Activated T-cell treated with anti-CD3 and anti-CD28 coated beads, Interleukin-2, amount 50 U/mL, for 24 hours (primary cell): ENCODE results near the gene CHPF.

ENCODE experiments used
- DNase-seq: peaks from one replicate; pipeline ENCODE4 v3.0.0-alpha.2; 2020
- H3K27ac Mint-ChIP-seq: 2 replicates; pipeline ENCODE4 v1.8.0; 2020; ENCODE audit warnings: mild to moderate bottlenecking, mixed read lengths
- H3K27me3 Mint-ChIP-seq: 2 replicates; pipeline ENCODE4 v1.8.0; 2020; ENCODE audit warnings: mixed read lengths
- H3K36me3 Mint-ChIP-seq: 2 replicates; pipeline ENCODE4 v1.8.0; 2020; ENCODE audit warnings: low read depth, mixed read lengths
- H3K4me1 Mint-ChIP-seq: 2 replicates; pipeline ENCODE4 v1.8.0; 2020; ENCODE audit warnings: low read depth, mixed read lengths
- H3K4me3 Mint-ChIP-seq: 2 replicates; pipeline ENCODE4 v1.8.0; 2020; ENCODE audit warnings: mild to moderate bottlenecking, moderate library complexity, mixed read lengths
- H3K9me3 Mint-ChIP-seq: 2 replicates; pipeline ENCODE4 v1.8.0; 2020; ENCODE audit warnings: mixed read lengths

CHPF gene

DNA sequence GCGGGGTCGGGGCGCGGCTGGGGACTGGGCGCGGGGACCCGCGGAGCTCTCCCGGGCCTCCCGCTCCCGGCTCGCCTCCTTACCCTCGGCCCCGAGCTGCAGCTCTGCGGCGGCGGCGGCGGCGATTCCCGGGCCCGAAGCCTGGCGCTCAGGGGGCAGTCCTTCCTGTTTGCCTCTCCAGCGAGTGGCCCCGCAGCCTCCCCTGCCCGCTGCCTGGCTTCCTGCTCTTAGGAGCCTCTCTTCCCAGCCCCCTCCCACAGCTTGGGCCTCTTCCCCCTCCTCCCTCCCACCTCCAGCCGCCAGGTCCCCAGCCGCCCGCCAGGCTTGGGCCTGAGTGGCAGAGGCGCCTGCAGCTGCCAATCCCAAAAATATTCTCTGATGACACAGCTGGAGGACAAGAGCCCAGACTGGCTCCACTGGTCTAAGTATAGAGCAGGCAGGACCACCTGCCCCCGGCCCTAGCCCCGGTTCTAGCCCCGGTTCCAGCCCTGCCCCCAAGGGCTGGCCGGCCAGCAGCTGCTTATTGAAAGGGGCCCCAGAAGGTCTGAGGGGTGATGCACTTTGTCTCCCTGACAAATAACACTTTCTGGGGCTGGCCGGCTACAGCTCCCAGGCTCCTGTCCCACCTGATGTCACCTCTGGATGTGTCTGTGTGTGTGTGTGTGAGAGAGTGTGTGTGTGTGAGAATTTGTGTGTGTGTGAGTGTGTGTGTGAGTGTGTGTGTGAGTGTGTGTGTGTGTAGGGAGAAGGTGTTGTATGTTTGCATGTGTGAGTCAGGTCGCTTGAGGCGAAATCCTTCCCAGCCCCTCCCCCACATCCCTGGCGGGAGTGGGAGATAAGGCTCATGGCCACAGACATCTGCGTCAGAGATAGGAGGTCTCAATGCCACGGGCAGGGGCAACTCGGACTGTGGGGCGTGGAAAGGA is 28.0 kb upstream of the CHPF start, which contains the start of gene OBSL1:
Gene OBSL1, minus strand, starts transcription at position 229 of the 926 bp plus-strand sequence. CDS start 307 bp downstream, outside the sequence.
- Mint-ChIP-seq H3K27me3 (peaks cover 63% of the 10 kb centered on the region), H3K9me3 (no peaks in the 10 kb centered on the region), H3K36me3 (no peaks in the 10 kb centered on the region), H3K27ac (no peak within 1 kb of the TSS), H3K4me1 (peaks cover 3% of the 10 kb centered on the region), H3K4me3 (peak within 1 kb of the TSS; percentile 62)
- DNase-seq: peak; percentile 37

GRCh38 chr2:219570924-219571310 is 27.3 kb upstream of the CHPF start:
- H3K36me3 Mint-ChIP-seq: no peaks in the 10 kb centered on the region
- H3K27ac Mint-ChIP-seq: no peak overlapping the region
- H3K4me1 Mint-ChIP-seq: peaks cover 3% of the 10 kb centered on the region
- H3K4me3 Mint-ChIP-seq: no peak overlapping the region
- no peak for DNase-seq
- H3K9me3 Mint-ChIP-seq: no peaks in the 10 kb centered on the region
- H3K27me3 Mint-ChIP-seq: peaks cover 60% of the 10 kb centered on the region

DNA sequence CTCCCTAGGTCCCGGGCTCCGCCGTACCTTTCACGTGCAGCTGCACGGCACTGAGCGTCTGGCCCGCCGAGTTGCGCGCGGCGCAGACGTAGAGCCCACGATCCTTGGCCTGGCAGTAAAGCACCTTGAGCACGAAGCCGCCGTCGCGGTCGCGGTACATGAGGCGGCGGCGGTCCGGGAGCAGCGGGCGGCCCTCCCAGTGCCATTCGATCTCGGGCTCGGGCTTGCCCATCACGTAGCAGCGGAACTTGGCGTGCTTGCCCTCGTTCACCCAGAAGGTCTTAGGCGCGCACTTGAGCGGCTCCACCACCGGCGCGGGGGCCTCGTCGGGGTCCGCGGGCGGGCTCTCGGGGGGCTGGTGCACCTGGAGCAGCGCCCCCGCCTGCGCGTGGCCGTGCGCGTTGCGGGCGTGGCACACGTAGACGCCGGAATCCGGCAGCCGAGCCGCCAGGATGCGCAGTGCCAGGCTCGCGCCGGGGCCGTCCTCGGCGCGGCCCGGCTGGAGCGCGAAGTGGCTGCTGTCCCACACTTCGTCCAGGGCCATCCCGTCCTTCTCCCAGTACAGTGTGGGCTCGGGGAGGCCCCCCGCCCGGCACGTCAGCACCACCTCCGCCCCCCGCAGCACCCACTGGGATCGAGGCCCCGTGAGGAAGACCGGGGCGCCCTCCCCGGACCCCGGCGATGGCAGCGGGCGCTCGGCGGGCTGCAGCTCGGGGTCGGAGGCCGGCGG is 26.8 kb upstream of the CHPF start:
- H3K27me3 Mint-ChIP-seq: peaks cover 54% of the 10 kb centered on the region
- no peaks in the 10 kb centered on the region for H3K9me3 Mint-ChIP-seq
- no peak overlapping the region for H3K27ac Mint-ChIP-seq
- H3K4me1 Mint-ChIP-seq: peaks cover 3% of the 10 kb centered on the region
- peak overlapping the region; percentile 62 for H3K4me3 Mint-ChIP-seq
- no peaks in the 10 kb centered on the region for H3K36me3 Mint-ChIP-seq
- peak; percentile 46 for DNase-seq

DNA sequence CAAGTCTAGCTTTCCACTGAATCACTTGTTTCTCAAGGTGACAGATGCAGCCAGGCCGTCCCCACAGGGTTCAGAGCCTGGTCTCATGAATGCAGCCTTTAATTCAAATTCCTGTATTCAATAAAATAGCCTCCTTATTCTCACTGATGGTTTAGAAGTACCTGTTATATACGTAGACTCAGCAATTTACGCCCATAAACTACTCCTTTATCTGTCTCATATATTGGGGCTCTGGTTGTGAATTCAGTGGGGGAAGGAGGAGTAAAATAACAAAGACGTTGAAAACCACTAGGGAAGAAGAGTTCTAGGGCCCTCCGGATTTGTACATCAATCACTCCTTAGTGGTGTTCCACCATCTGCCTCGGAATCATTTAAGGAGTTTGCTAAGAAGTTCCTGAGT is 26.0 kb upstream of the CHPF start:
- Mint-ChIP-seq H3K27me3 (peaks cover 53% of the 10 kb centered on the region), H3K36me3 (no peaks in the 10 kb centered on the region), H3K4me3 (peak overlapping the region; percentile 59), H3K9me3 (no peaks in the 10 kb centered on the region), H3K4me1 (peaks cover 3% of the 10 kb centered on the region), H3K27ac (no peak overlapping the region)
- DNase-seq: no peak

GRCh38 chr2:219569041-219569440 is 25.4 kb upstream of the CHPF start:
- no peak overlapping the region for H3K4me3 Mint-ChIP-seq
- H3K27ac Mint-ChIP-seq: no peak overlapping the region
- no peak for DNase-seq
- H3K9me3 Mint-ChIP-seq: no peaks in the 10 kb centered on the region
- peaks cover 58% of the 10 kb centered on the region for H3K27me3 Mint-ChIP-seq
- H3K36me3 Mint-ChIP-seq: no peaks in the 10 kb centered on the region
- peaks cover 3% of the 10 kb centered on the region for H3K4me1 Mint-ChIP-seq

DNA sequence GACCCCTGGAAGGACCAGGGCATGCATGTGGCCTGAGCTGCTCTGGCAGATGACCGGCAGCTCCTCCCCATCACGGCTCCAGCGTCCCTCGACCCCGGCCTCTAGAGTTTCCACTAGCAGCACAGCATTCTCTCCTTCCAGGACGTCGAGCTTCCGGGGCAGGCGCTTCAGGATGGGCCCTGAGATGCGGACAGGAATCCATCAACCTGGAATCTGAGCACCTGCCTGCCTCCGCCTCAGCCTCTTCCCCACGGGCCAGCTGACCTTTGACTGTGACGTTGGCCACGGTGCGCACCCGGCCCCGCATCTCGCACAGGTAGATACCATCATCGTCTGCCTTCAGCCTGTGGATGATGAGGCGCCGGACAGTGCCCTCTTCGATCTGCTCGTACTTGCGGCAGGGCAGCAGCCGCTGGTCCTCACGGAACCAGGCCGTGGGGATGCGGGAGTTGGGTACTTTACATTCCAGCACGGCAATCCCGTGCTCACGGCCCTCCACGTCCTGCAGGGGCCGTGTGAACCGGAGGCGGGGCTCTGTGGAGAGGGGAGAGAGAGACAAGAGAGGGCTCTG is 24.3 kb upstream of the CHPF start:
- Mint-ChIP-seq H3K9me3 (no peaks in the 10 kb centered on the region), H3K36me3 (no peaks in the 10 kb centered on the region), H3K27ac (no peak overlapping the region), H3K27me3 (peaks cover 58% of the 10 kb centered on the region), H3K4me3 (no peak overlapping the region), H3K4me1 (peaks cover 3% of the 10 kb centered on the region)
- no peak for DNase-seq

DNA sequence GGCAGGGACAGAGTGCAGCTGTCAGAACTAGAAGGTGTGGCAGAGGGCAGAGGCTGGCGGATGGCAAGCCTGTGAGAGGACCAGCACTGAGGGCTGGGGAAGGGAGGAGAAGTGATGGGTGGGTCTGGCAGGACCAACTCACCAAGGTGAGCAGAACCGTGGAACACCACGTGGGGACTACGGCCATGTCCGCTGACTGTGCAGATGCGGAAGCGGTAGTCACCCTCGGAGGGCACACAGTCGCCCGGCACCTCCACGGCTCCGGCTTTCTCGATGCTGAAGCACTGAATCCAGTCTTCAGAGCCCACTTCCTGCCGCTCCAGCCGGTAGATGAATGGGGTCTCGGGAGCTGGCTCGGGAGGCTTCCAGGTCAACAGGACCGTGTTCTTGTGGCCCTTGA is 23.5 kb upstream of the CHPF start:
- DNase-seq: no peak
- Mint-ChIP-seq H3K4me1 (peaks cover 3% of the 10 kb centered on the region), H3K9me3 (no peaks in the 10 kb centered on the region), H3K36me3 (no peaks in the 10 kb centered on the region), H3K27ac (no peak overlapping the region), H3K27me3 (peaks cover 58% of the 10 kb centered on the region), H3K4me3 (no peak overlapping the region)

GRCh38 chr2:219566640-219567039 is 23.0 kb upstream of the CHPF start:
- DNase-seq: no peak
- Mint-ChIP-seq H3K27ac (no peak overlapping the region), H3K4me3 (no peak overlapping the region), H3K4me1 (peaks cover 3% of the 10 kb centered on the region), H3K36me3 (no peaks in the 10 kb centered on the region), H3K27me3 (peaks cover 54% of the 10 kb centered on the region), H3K9me3 (no peaks in the 10 kb centered on the region)

DNA sequence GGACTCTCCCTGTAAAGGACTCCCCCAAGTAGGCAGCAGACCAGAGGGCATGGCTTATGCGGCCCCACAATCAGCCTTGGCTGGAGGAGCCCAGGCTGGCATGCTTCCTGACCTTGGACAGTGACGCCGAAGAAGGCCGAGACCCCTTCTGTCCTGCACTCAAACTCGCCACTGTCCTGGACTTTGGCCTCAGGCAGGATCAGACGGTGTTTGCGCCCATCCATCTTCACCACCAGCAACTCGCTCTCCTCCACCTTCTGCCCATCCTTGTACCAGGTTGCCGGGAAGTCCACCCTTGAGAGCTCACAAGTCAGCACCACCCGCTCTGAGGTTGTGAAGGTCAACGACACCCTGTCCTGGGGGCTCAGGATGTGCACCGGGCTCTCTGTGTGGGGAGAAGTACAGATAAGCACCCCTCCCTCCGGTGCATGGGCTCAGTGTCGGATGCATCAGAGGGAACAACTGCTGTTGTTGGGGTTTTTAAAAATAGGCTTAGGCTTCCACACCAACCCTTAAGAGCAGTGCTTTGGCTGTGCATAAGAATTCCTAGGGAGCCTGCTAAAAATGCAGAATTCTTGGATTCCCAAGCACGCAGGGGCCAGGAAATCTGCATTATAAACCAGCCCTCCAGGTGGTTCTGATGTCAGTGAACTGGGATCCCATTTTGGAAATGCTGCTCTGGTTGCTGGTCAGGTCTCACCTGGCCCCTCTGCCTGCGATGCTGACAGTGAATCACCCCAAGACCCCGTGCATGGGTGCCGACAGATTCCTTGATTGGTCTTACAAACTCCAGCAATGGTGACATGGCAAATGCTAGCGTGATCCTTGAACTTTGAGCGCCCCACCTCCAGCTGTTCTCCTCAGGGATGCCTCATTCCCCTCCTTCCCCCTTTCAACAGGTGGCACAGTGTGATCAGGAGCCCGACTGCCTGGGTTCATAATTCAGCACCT is 21.8 kb upstream of the CHPF start:
- Mint-ChIP-seq H3K4me1 (peaks cover 3% of the 10 kb centered on the region), H3K27me3 (peaks cover 59% of the 10 kb centered on the region), H3K36me3 (no peaks in the 10 kb centered on the region), H3K4me3 (no peak overlapping the region), H3K27ac (no peak overlapping the region), H3K9me3 (no peaks in the 10 kb centered on the region)
- DNase-seq: no peak

- no peaks in the 10 kb centered on the region for H3K9me3 Mint-ChIP-seq
These were observed 19.8 kb upstream of the CHPF start for GRCh38 chr2:219563271-219563928.

GRCh38 chr2:219562049-219563020 is 18.7 kb upstream of the CHPF start:
- H3K4me3 Mint-ChIP-seq: no peak overlapping the region
- H3K36me3 Mint-ChIP-seq: no peaks in the 10 kb centered on the region
- no peak overlapping the region for H3K27ac Mint-ChIP-seq
- no peaks in the 10 kb centered on the region for H3K9me3 Mint-ChIP-seq
- peaks cover 45% of the 10 kb centered on the region for H3K27me3 Mint-ChIP-seq
- no peak for DNase-seq
- no peaks in the 10 kb centered on the region for H3K4me1 Mint-ChIP-seq

More at GRCh38 chr2:219563271-219563928, 19.8 kb upstream of the CHPF start:
- Mint-ChIP-seq H3K4me1 (no peaks in the 10 kb centered on the region), H3K27ac (no peak overlapping the region), H3K36me3 (no peaks in the 10 kb centered on the region), H3K27me3 (peaks cover 49% of the 10 kb centered on the region), H3K4me3 (no peak overlapping the region)
- no peak for DNase-seq

- Mint-ChIP-seq H3K9me3 (no peaks in the 10 kb centered on the region), H3K4me3 (no peak overlapping the region), H3K27ac (no peak overlapping the region), H3K27me3 (peaks cover 48% of the 10 kb centered on the region), H3K36me3 (no peaks in the 10 kb centered on the region), H3K4me1 (no peaks in the 10 kb centered on the region)
- no peak for DNase-seq
These were observed 17.8 kb upstream of the CHPF start for GRCh38 chr2:219561179-219562048.
